ENCODE measurements around the gene UBE2G2.

The UBE2G2 gene

GRCh38 chr21:44814498-44815023 lies 12.9 kb upstream of the UBE2G2 start:
- no peak for DNase-seq

- DNase-seq = no peak
Observed at GRCh38 chr21:44813727-44814126, 12.1 kb upstream of the UBE2G2 start.

- DNase-seq = no peak
Observed at GRCh38 chr21:44813149-44813548, 11.5 kb upstream of the UBE2G2 start.

- DNase-seq = no peak
Observed at GRCh38 chr21:44812640-44813039, 11.0 kb upstream of the UBE2G2 start.

GRCh38 chr21:44810779-44811178 lies 9.2 kb upstream of the UBE2G2 start:
- no peak for DNase-seq

- no peak for DNase-seq
Observed at GRCh38 chr21:44805859-44806258, 4.2 kb upstream of the UBE2G2 start.

GRCh38 chr21:44805226-44805625 lies 3.6 kb upstream of the UBE2G2 start:
- no peak for DNase-seq

GRCh38 chr21:44804762-44805161 lies 3.1 kb upstream of the UBE2G2 start:
- DNase-seq = no peak

GRCh38 chr21:44803651-44804050 lies 2.0 kb upstream of the UBE2G2 start:
- no peak for DNase-seq

- no peak for DNase-seq
Observed at GRCh38 chr21:44802396-44803153, 955 bp upstream of the UBE2G2 start.

- DNase-seq = peak; percentile 26
Observed at GRCh38 chr21:44800971-44801467, 601 bp downstream of the UBE2G2 start.

- no peak for DNase-seq
Observed at GRCh38 chr21:44800103-44800502, 1.5 kb downstream of the UBE2G2 start.

GRCh38 chr21:44799646-44800045 lies 2.0 kb downstream of the UBE2G2 start:
- DNase-seq = no peak

GRCh38 chr21:44797775-44798174 lies 3.8 kb downstream of the UBE2G2 start:
- DNase-seq = no peak

- no peak for DNase-seq
Observed at GRCh38 chr21:44795342-44795741, 6.3 kb downstream of the UBE2G2 start.

GRCh38 chr21:44793592-44794374 lies 7.8 kb downstream of the UBE2G2 start:
- no peak for DNase-seq

- no peak for DNase-seq
Observed at GRCh38 chr21:44792702-44793591, 8.7 kb downstream of the UBE2G2 start.

- no peak for DNase-seq
Observed at GRCh38 chr21:44791993-44792392, 9.6 kb downstream of the UBE2G2 start.

GRCh38 chr21:44791246-44791645 lies 10.4 kb downstream of the UBE2G2 start:
- no peak for DNase-seq

- DNase-seq = no peak
Observed at GRCh38 chr21:44790368-44790767, 11.3 kb downstream of the UBE2G2 start.

GRCh38 chr21:44789880-44790279 lies 11.7 kb downstream of the UBE2G2 start:
- no peak for DNase-seq

GRCh38 chr21:44785620-44786335 lies 15.8 kb downstream of the UBE2G2 start:
- DNase-seq = no peak

Data from DMS 273 treated with DMSO at 0.1 percent for 48 hours (cell line).